Breast epithelium (tissue), 3 donors: ENCODE measurements around the gene GOLGA8R.
"Not testable (repeated sequence)": the region's sequence is repeated elsewhere in the genome, so short reads cannot be mapped to it uniquely, and the experiment has no call there.

Source experiments
- POLR2AphosphoS5 ChIP-seq, 3 donors: sonication (generic); formaldehyde crosslinking; IDR thresholded peaks; one replicate each; pipeline ENCODE4 v1.6.1; 2017; ENCODE audit warnings: antibody characterized with exemption in 3 of 3
- TF ChIP-seq, protein P1 (sequence below), 3 donors: fragments of 450-650 bp; IDR thresholded peaks; one replicate each; pipeline ENCODE4 v1.5.1; 2016 to 2017; ENCODE audit warnings: antibody characterized with exemption in 3 of 3, mild to moderate bottlenecking in 3 of 3, moderate library complexity in 3 of 3

- TF ChIP-seq, protein P1, sequence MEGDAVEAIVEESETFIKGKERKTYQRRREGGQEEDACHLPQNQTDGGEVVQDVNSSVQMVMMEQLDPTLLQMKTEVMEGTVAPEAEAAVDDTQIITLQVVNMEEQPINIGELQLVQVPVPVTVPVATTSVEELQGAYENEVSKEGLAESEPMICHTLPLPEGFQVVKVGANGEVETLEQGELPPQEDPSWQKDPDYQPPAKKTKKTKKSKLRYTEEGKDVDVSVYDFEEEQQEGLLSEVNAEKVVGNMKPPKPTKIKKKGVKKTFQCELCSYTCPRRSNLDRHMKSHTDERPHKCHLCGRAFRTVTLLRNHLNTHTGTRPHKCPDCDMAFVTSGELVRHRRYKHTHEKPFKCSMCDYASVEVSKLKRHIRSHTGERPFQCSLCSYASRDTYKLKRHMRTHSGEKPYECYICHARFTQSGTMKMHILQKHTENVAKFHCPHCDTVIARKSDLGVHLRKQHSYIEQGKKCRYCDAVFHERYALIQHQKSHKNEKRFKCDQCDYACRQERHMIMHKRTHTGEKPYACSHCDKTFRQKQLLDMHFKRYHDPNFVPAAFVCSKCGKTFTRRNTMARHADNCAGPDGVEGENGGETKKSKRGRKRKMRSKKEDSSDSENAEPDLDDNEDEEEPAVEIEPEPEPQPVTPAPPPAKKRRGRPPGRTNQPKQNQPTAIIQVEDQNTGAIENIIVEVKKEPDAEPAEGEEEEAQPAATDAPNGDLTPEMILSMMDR (IDR thresholded peaks at IDR 0.05) = not testable (repeated sequence)
- TF ChIP-seq POLR2AphosphoS5 (IDR thresholded peaks at IDR 0.05) = not testable (repeated sequence)
Observed at GRCh38 chr15:30452702-30453101, 38.6 kb upstream of the GOLGA8R start.
